Measurements from ENCODE around the gene CHCHD6. TPM values are rescaled to one million over a fixed set of nuclear protein-coding genes. Genes with fewer than 3 reads are reported as not detected.

Gene CHCHD6
- total and polyA plus RNA-seq, 2 of the 4 experiments (the other 2 are of a cell fraction) = 18.8 to 28.9 TPM

DNA sequence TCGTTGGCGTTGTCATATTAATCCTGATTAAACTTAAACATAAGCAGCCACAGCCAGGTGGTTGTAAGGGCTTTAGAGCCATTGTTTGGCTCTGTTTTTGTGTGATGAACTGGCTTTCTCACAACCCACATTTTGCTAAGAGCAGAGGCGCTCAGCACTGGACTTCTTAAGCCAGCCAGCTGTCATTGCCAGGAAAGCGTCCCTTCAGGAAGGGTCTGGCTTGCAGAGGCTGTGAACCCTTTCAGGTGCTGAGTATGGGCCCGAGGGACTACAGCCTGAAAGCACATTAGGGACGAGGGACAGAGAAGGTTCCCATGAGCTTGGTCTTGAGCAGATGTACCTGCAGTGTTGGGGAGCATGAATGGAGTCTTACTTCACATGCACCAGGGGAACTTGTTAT is 112.3 kb downstream of the CHCHD6 start:
- H4K20me1 ChIP-seq (ENCODE audit: insufficient read depth, low read length) = no peaks in the 10 kb centered on the region
- no peak overlapping the region for H3K4me2 ChIP-seq (ENCODE audit: low read depth, low read length)
- POLR2A ChIA-PET (ENCODE audit: unreplicated experiment) = no interaction called here
- no peak overlapping the region for H3K27ac ChIP-seq (ENCODE audit: insufficient read depth, low read length)
- no peak overlapping the region for H4K91ac ChIP-seq (ENCODE audit: insufficient read depth, low read depth, low read length)
- H3K4me3 ChIP-seq (ENCODE audit: insufficient read depth, low read depth, low read length) = no peak overlapping the region
- peaks cover 2% of the 10 kb centered on the region for H3K4me1 ChIP-seq (ENCODE audit: control insufficient read depth, insufficient read depth, low read length)
- peaks cover 3% of the 10 kb centered on the region; the same call in 1 of the 2 replicates for H3K9me1 ChIP-seq (ENCODE audit: insufficient read depth, low read length)
- H3K9ac ChIP-seq (ENCODE audit: low read depth, low read length) = no peak overlapping the region
- H2AFZ ChIP-seq (replicated peaks; ENCODE audit: low read length, poor library complexity) = no peak overlapping the region
- no peak overlapping the region for H2AK5ac ChIP-seq (ENCODE audit: low read depth, low read length)
- H3K36me3 ChIP-seq (ENCODE audit: control insufficient read depth, insufficient read depth, low read length) = no peaks in the 10 kb centered on the region
- DNase-seq (no peak), ATAC-seq (ENCODE audit: low read depth) (no peak)
- H2AK9ac ChIP-seq (replicated peaks; ENCODE audit: low read depth, low read length, poor library complexity) = no peak overlapping the region
- H2BK20ac ChIP-seq (ENCODE audit: low read depth, low read length) = no peak overlapping the region
- intact Hi-C loops (cut with micrococcal nuclease) = no loop called here
- no TSS peak for BruUV-seq (replicated peaks)
- H3K23ac ChIP-seq (ENCODE audit: low read depth, low read length) = no peak overlapping the region
- WGBS, 2 experiments (ENCODE audit: extremely low coverage in 2 of 2, insufficient read length in 1 of 2) = no CpG with 5 or more reads among the region's 6 CpGs
- CTCF ChIA-PET = no interaction called here
- H4K8ac ChIP-seq (ENCODE audit: low read depth in 2 of 2, low read length in 2 of 2) = no peak overlapping the region
- H3K27me3 ChIP-seq (ENCODE audit: control insufficient read depth, insufficient read depth, low read length) = no peaks in the 10 kb centered on the region
- H3K4ac ChIP-seq (ENCODE audit: low read depth, low read length) = no peak overlapping the region
- no peak overlapping the region for H3K14ac ChIP-seq (replicated peaks; ENCODE audit: low read depth, low read length)
- TF ChIP-seq MAZ (IDR thresholded peaks at IDR 0.05; ENCODE audit: borderline replicate concordance, low read depth, low read length) = no peak
- TF ChIP-seq, protein P1, sequence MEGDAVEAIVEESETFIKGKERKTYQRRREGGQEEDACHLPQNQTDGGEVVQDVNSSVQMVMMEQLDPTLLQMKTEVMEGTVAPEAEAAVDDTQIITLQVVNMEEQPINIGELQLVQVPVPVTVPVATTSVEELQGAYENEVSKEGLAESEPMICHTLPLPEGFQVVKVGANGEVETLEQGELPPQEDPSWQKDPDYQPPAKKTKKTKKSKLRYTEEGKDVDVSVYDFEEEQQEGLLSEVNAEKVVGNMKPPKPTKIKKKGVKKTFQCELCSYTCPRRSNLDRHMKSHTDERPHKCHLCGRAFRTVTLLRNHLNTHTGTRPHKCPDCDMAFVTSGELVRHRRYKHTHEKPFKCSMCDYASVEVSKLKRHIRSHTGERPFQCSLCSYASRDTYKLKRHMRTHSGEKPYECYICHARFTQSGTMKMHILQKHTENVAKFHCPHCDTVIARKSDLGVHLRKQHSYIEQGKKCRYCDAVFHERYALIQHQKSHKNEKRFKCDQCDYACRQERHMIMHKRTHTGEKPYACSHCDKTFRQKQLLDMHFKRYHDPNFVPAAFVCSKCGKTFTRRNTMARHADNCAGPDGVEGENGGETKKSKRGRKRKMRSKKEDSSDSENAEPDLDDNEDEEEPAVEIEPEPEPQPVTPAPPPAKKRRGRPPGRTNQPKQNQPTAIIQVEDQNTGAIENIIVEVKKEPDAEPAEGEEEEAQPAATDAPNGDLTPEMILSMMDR (conservative IDR thresholded peaks at IDR 0.05; ENCODE audit: low read depth, low read length) = no peak
- TF ChIP-seq NFE2L2 (IDR thresholded peaks at IDR 0.05; ENCODE audit: low read depth, low read length) = no peak
- TF ChIP-seq BHLHE40 (IDR thresholded peaks at IDR 0.05; ENCODE audit: low read depth, low read length) = no peak
- TF ChIP-seq RCOR1 (IDR thresholded peaks at IDR 0.05; ENCODE audit: insufficient replicate concordance, low read length) = no peak
- TF ChIP-seq, protein P2, sequence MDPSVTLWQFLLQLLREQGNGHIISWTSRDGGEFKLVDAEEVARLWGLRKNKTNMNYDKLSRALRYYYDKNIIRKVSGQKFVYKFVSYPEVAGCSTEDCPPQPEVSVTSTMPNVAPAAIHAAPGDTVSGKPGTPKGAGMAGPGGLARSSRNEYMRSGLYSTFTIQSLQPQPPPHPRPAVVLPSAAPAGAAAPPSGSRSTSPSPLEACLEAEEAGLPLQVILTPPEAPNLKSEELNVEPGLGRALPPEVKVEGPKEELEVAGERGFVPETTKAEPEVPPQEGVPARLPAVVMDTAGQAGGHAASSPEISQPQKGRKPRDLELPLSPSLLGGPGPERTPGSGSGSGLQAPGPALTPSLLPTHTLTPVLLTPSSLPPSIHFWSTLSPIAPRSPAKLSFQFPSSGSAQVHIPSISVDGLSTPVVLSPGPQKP (IDR thresholded peaks at IDR 0.05; ENCODE audit: borderline replicate concordance, low read depth, low read length) = no peak
- TF ChIP-seq CEBPB (IDR thresholded peaks at IDR 0.05; ENCODE audit: low read depth, low read length) = no peak
- no peak for TF ChIP-seq FOS (IDR thresholded peaks at IDR 0.05; ENCODE audit: low read depth, low read length)
- TF ChIP-seq, protein P3, sequence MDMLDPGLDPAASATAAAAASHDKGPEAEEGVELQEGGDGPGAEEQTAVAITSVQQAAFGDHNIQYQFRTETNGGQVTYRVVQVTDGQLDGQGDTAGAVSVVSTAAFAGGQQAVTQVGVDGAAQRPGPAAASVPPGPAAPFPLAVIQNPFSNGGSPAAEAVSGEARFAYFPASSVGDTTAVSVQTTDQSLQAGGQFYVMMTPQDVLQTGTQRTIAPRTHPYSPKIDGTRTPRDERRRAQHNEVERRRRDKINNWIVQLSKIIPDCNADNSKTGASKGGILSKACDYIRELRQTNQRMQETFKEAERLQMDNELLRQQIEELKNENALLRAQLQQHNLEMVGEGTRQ (IDR thresholded peaks at IDR 0.05; ENCODE audit: low read depth, low read length) = no peak
- no peak for TF ChIP-seq RFX5 (IDR thresholded peaks at IDR 0.05; ENCODE audit: low read depth, low read length)
- no peak for TF ChIP-seq CHD1 (IDR thresholded peaks at IDR 0.05; ENCODE audit: low read depth, low read length)
- no peak for TF ChIP-seq RAD21 (IDR thresholded peaks at IDR 0.05; ENCODE audit: low read length)
- TF ChIP-seq MXI1 (IDR thresholded peaks at IDR 0.05; ENCODE audit: borderline replicate concordance, low read depth, low read length) = no peak
- TF ChIP-seq POLR2A (IDR thresholded peaks at IDR 0.05; ENCODE audit: low read depth, low read length) = no peak
- TF ChIP-seq MAFK (IDR thresholded peaks at IDR 0.05; ENCODE audit: low read depth, low read length) = no peak
- no peak for TF ChIP-seq SMC3 (IDR thresholded peaks at IDR 0.05; ENCODE audit: low read depth, low read length)
- H3K9me3 ChIP-seq (ENCODE audit: control insufficient read depth, insufficient read depth, low read length) = no peaks in the 10 kb centered on the region
- no peak overlapping the region for H4K5ac ChIP-seq (ENCODE audit: low read depth, low read length)
- H2BK15ac ChIP-seq (ENCODE audit: low read depth, low read length) = no peak overlapping the region
- H2BK120ac ChIP-seq (ENCODE audit: low read depth, low read length) = no peak overlapping the region
- H3K18ac ChIP-seq (ENCODE audit: low read depth, low read length) = no peak overlapping the region
- in situ Hi-C loops (cut with MboI; ENCODE audit: low sequenced_read_pairs) = no loop called here
- H3K79me1 ChIP-seq (ENCODE audit: low read depth in 1 of 2, low read length in 2 of 2) = peaks cover 0 to 2% of the 10 kb centered on the region in 2 experiments; a peak in 2 of 4 replicates
- dilution Hi-C loops (cut with HindIII; ENCODE audit: low sequenced_read_pairs, unreplicated experiment) = no loop called here
- no peak overlapping the region for H2BK5ac ChIP-seq (ENCODE audit: low read depth, low read length, poor library complexity, severe bottlenecking)
- no peak overlapping the region for H3K56ac ChIP-seq (ENCODE audit: extremely low read depth, insufficient read depth, low read length)

Data from IMR-90 (cell line).